BE2C (cell line): ENCODE data around the gene PARD3.

Experiments used
- DNase-seq: peaks from one replicate; pipeline ENCODE4 v3.0.0-alpha.2; 2020
- H3K27me3 ChIP-seq: fragments of 250-450 bp; sonication (Bioruptor Pico); 2 replicates; pipeline ENCODE4 v1.5.1; 2020; ENCODE audit warnings: mild to moderate bottlenecking
- H3K36me3 ChIP-seq: fragments of 250-450 bp; sonication (Bioruptor Pico); 2 replicates; pipeline ENCODE4 v1.5.1; 2020; ENCODE audit warnings: mild to moderate bottlenecking
- H3K4me1 ChIP-seq: fragments of 250-450 bp; sonication (Bioruptor Pico); 2 replicates; pipeline ENCODE4 v1.5.1; 2020
- H3K4me3 ChIP-seq: 2 replicates; pipeline ENCODE4 v1.5.1; 2011; ENCODE audit warnings: low read depth, low read length
- H3K9me3 ChIP-seq: fragments of 250-450 bp; sonication (Bioruptor Pico); 2 replicates; pipeline ENCODE4 v1.5.1; 2020
- TF ChIP-seq, protein P1 (sequence below): IDR thresholded peaks from 2 replicates; pipeline ENCODE4 v1.5.1; 2012; ENCODE audit warnings: mild to moderate bottlenecking, low read depth, low read length

Gene PARD3

DNA sequence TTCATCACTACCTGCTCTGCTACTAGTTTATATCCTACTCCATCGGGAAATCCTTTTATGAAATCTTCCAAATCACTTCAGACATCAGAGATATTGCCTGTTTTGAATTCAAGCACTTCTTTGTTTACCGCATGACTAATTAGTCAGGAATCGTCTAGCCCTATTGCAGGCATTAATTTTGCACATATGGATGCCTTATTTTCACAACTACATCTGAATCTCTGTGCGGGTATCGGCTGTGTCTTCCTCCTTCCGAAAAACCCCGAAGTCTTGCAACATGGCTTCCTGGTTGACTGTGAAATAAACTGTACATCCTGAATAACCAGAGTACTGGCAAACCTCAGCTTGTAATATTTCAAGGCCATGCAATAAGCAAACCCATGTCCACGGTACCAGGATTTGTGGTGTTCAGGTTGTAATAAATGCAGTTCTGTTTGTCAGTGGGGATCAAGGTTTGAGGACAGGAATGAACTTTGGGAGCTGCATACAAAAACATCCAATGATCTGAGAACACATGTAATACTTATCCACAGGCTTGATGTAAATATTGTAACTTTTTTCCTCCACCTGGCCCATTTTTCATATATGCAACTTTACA is 642.1 kb downstream of the PARD3 start:
- no peak for DNase-seq
- no peak overlapping the region for H3K4me3 ChIP-seq
- H3K36me3 ChIP-seq: no peaks in the 10 kb centered on the region
- no peaks in the 10 kb centered on the region for H3K4me1 ChIP-seq
- no peaks in the 10 kb centered on the region for H3K9me3 ChIP-seq
- TF ChIP-seq, protein P1, sequence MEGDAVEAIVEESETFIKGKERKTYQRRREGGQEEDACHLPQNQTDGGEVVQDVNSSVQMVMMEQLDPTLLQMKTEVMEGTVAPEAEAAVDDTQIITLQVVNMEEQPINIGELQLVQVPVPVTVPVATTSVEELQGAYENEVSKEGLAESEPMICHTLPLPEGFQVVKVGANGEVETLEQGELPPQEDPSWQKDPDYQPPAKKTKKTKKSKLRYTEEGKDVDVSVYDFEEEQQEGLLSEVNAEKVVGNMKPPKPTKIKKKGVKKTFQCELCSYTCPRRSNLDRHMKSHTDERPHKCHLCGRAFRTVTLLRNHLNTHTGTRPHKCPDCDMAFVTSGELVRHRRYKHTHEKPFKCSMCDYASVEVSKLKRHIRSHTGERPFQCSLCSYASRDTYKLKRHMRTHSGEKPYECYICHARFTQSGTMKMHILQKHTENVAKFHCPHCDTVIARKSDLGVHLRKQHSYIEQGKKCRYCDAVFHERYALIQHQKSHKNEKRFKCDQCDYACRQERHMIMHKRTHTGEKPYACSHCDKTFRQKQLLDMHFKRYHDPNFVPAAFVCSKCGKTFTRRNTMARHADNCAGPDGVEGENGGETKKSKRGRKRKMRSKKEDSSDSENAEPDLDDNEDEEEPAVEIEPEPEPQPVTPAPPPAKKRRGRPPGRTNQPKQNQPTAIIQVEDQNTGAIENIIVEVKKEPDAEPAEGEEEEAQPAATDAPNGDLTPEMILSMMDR: no peak
- H3K27me3 ChIP-seq: no peaks in the 10 kb centered on the region

DNA sequence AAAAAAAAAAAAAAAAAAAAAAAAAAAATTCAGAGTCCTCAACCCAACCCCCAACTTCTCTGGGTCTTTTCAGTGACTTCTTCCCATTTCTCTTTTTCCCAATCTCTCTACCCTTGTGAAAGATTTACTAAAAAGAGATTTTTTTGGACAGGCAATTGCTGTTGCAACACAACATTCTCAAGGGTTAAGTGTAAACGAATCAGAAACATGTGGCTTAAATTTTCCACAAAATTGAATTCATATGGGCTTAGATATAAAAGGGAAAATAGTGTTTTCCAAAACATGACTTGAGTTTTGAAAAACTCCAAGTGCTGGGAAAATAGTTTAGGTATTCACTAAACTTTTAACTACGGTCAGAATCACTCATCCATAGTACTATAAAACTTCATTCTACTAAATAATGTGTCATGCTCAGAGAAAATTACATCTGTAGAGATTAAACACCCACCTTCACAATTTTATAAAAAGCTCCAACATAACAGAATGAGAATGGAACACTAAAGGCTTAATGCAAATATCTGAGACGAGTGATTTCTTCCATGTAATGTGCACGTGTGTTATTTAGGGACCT is 643.1 kb downstream of the PARD3 start:
- H3K4me3 ChIP-seq: no peak overlapping the region
- no peaks in the 10 kb centered on the region for H3K27me3 ChIP-seq
- no peaks in the 10 kb centered on the region for H3K36me3 ChIP-seq
- H3K9me3 ChIP-seq: no peaks in the 10 kb centered on the region
- TF ChIP-seq, protein P1: no peak
- DNase-seq: no peak
- no peaks in the 10 kb centered on the region for H3K4me1 ChIP-seq

DNA sequence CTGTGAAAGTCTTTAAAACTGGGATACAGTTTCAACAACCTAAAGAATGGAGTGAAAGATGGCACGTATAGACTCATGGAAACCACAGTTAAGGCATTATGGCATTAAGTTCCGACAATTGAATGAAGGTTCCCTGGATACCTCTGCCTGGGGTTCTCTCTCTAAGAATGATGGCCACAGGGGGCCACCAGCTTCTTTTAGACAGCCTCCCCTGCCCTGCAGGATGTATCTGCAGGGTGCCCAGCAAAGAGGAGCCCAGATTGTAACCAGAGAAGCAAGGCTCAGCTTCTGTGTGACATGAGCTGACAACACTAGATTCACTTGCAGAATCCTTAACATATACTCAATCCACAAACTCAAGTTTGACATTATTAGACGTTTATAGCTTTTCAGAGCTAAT is 645.4 kb downstream of the PARD3 start:
- Histone ChIP-seq H3K27me3 (no peaks in the 10 kb centered on the region), H3K4me3 (no peak overlapping the region), H3K9me3 (no peaks in the 10 kb centered on the region), H3K4me1 (no peaks in the 10 kb centered on the region), H3K36me3 (no peaks in the 10 kb centered on the region)
- no peak for DNase-seq
- TF ChIP-seq, protein P1: no peak

DNA sequence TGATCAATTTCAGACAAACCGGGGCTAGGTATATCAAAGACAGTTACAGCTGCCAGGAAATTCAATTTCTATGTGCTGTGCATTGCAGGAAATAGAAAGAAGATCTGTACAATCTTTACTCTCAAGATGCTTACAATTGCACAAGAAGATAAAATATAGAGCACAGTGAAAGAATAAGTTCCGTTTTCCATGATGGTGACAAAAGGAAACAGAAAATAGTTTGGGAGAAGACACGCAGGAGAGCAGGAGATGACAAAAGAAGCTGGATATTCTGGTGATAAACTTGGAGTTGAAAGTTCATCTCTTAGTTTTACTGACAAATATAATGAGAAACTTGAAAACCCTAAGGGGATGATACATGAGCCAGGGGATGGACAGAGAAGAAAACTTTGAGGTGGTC is 646.0 kb downstream of the PARD3 start:
- Histone ChIP-seq H3K27me3 (no peaks in the 10 kb centered on the region), H3K9me3 (no peaks in the 10 kb centered on the region), H3K4me3 (no peak overlapping the region), H3K4me1 (no peaks in the 10 kb centered on the region), H3K36me3 (no peaks in the 10 kb centered on the region)
- DNase-seq: no peak
- TF ChIP-seq, protein P1: no peak

DNA sequence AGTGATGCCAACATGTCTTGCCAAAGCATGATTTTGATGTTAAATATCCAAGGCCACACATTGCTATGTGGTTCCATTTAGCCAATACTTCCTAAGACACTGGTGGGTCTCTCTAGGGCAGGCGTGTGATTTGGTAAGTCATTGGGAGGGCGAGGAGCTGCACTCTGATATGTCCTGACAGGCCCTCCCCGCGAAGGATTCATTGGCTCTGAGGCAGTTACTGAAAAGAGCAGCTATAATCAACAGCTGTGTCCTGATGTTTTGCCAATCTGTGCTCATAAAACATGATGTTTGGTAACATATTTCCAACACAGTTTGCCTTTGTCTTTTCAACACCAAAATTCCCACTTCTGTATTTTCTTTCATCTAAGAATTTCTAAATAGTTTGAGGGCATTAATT is 646.7 kb downstream of the PARD3 start:
- TF ChIP-seq, protein P1: no peak
- no peaks in the 10 kb centered on the region for H3K27me3 ChIP-seq
- no peaks in the 10 kb centered on the region for H3K36me3 ChIP-seq
- H3K4me3 ChIP-seq: no peak overlapping the region
- no peaks in the 10 kb centered on the region for H3K9me3 ChIP-seq
- DNase-seq: no peak
- no peaks in the 10 kb centered on the region for H3K4me1 ChIP-seq

DNA sequence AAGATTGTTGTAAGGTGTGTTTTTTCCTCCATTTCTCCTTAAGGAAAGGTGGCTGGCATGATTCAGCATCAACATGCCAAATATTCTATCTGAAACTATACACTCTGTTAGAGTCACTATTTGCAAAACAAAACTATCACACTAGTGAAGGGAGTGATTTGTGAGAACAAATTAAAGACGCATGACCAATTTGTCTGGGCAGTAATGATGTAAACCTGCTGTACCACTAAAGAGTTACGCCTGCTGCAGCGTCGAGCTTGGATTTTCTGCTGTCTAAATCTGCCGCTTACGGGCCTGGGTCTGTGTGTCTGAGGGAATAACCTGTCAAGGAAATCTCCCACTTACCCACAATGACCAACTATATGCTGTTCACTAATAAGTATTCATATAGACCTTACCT is 648.3 kb downstream of the PARD3 start:
- DNase-seq: no peak
- no peaks in the 10 kb centered on the region for H3K36me3 ChIP-seq
- H3K9me3 ChIP-seq: no peaks in the 10 kb centered on the region
- no peaks in the 10 kb centered on the region for H3K4me1 ChIP-seq
- no peaks in the 10 kb centered on the region for H3K27me3 ChIP-seq
- no peak overlapping the region for H3K4me3 ChIP-seq
- TF ChIP-seq, protein P1: no peak
